Smooth muscle cell (in vitro differentiated cells): ENCODE data around the gene THBS4. TPM values are rescaled to one million over a fixed set of nuclear protein-coding genes. Genes with fewer than 3 reads are reported as not detected.
A peak's percentile ranks its signal among the peaks of the same experiment; 100 is the strongest.

Experiments used
- DNase-seq: peaks from one replicate; lab custom pipeline; 2025; ENCODE audit not compliant: unreplicated experiment; lab: John Stamatoyannopoulos, UW
- H2AFZ ChIP-seq: fragments of 200-600 bp; sonication (generic); 2 replicates; pipeline ENCODE4 v1.6.0; 2016; ENCODE audit warnings: antibody characterized with exemption, low read depth, mild to moderate bottlenecking
- H3F3A ChIP-seq: fragments of 200-600 bp; sonication (generic); 2 replicates; pipeline ENCODE4 v1.6.0; 2017; ENCODE audit warnings: antibody characterized with exemption, low read depth
- H3K27ac ChIP-seq: fragments of 200-600 bp; sonication (generic); 2 replicates; pipeline ENCODE4 v1.5.1; 2016; ENCODE audit warnings: low read depth, mild to moderate bottlenecking
- H3K27me3 ChIP-seq: fragments of 200-600 bp; sonication (generic); 2 replicates; pipeline ENCODE4 v1.6.1; 2016; ENCODE audit warnings: low read depth, mild to moderate bottlenecking
- H3K36me3 ChIP-seq: fragments of 200-600 bp; sonication (generic); 2 replicates; pipeline ENCODE4 v1.5.1; 2016; ENCODE audit warnings: low read depth
- H3K4me1 ChIP-seq: fragments of 200-600 bp; sonication (generic); 2 replicates; pipeline ENCODE4 v1.5.1; 2016; ENCODE audit warnings: low read depth
- H3K4me2 ChIP-seq: fragments of 200-600 bp; sonication (generic); 2 replicates; pipeline ENCODE4 v1.6.0; 2016; ENCODE audit warnings: mild to moderate bottlenecking
- H3K4me3 ChIP-seq: fragments of 200-600 bp; sonication (generic); 2 replicates; pipeline ENCODE4 v1.5.1; 2016; ENCODE audit warnings: mild to moderate bottlenecking
- H3K79me2 ChIP-seq: fragments of 200-600 bp; sonication (generic); 2 replicates; pipeline ENCODE4 v1.6.0; 2016; ENCODE audit warnings: low read depth, mild to moderate bottlenecking
- H3K9ac ChIP-seq: fragments of 200-600 bp; sonication (generic); 2 replicates; pipeline ENCODE4 v1.6.0; 2016; ENCODE audit warnings: low read depth
- H3K9me3 ChIP-seq: fragments of 200-600 bp; sonication (generic); replicated peaks from 2 replicates; pipeline ENCODE4 v1.5.1; 2016; ENCODE audit warnings: low read depth
- H4K20me1 ChIP-seq: fragments of 200-600 bp; sonication (generic); 2 replicates; pipeline ENCODE4 v1.6.0; 2016; ENCODE audit warnings: low read depth
- WGBS: methylation state at CpG from one replicate; pipeline ENCODE4 v1.1.7; 2016; ENCODE audit warnings: low lambda C conversion rate; 5-methylcytosine and 5-hydroxymethylcytosine counted together
- polyA plus RNA-seq: library from polyadenylated mRNA; unstranded; fragments of >200 nt; fragmentation: Nextera tagmentation; extraction: Ambion mirVana; gene quantifications from 2 replicates; pipeline ENCODE4 v1.2.1, GENCODE V29; 2016
- total RNA-seq: library from RNA; depleted of rRNA; stranded (reverse); fragments of >200 nt; gene quantifications from 2 replicates; pipeline ENCODE4 v1.2.3, GENCODE V29; 2014
- TF ChIP-seq, protein P1 (sequence below): fragments of 200-600 bp; sonication (generic); IDR thresholded peaks from 2 replicates; pipeline ENCODE4 v1.5.1; 2017; ENCODE audit warnings: borderline replicate concordance, mild to moderate bottlenecking, antibody characterized with exemption; ENCODE audit not compliant: insufficient read depth, poor library complexity, severe bottlenecking

Gene THBS4
- total RNA-seq (2.9 TPM in 1 of 2 replicates, not detected in the other), polyA plus RNA-seq (0.61 and 0.74 TPM in 2 replicates)

- DNase-seq = no peak
- 6% methylated on average over 47 of the region's 76 CpGs for WGBS
- Histone ChIP-seq H3K9me3 (no peaks in the 10 kb centered on the region), H3K27ac (no peak within 1 kb of the TSS), H4K20me1 (no peaks in the 10 kb centered on the region), H3K4me1 (peaks cover 5% of the 10 kb centered on the region), H3K9ac (no peak within 1 kb of the TSS), H3K79me2 (no peaks in the 10 kb centered on the region), H2AFZ (no peak within 1 kb of the TSS), H3K4me2 (peak within 1 kb of the TSS; percentile 82), H3K4me3 (peak within 1 kb of the TSS; percentile 37), H3K36me3 (no peaks in the 10 kb centered on the region), H3K27me3 (peaks cover 88% of the 10 kb centered on the region), H3F3A (no peaks in the 10 kb centered on the region)
- TF ChIP-seq, protein P1, sequence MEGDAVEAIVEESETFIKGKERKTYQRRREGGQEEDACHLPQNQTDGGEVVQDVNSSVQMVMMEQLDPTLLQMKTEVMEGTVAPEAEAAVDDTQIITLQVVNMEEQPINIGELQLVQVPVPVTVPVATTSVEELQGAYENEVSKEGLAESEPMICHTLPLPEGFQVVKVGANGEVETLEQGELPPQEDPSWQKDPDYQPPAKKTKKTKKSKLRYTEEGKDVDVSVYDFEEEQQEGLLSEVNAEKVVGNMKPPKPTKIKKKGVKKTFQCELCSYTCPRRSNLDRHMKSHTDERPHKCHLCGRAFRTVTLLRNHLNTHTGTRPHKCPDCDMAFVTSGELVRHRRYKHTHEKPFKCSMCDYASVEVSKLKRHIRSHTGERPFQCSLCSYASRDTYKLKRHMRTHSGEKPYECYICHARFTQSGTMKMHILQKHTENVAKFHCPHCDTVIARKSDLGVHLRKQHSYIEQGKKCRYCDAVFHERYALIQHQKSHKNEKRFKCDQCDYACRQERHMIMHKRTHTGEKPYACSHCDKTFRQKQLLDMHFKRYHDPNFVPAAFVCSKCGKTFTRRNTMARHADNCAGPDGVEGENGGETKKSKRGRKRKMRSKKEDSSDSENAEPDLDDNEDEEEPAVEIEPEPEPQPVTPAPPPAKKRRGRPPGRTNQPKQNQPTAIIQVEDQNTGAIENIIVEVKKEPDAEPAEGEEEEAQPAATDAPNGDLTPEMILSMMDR = no peak
Observed at GRCh38 chr5:80034962-80035821, at the start of gene THBS4. Gene THBS4, plus strand, starts transcription at chr5:80035348. Its CDS starts 190 bp downstream, at chr5:80035538.

GRCh38 chr5:79986260-79986659 lies 48.9 kb upstream of the THBS4 start:
- no peak overlapping the region for H3K27ac ChIP-seq
- no peak overlapping the region for H3K9ac ChIP-seq
- no peak overlapping the region for H3K4me2 ChIP-seq
- TF ChIP-seq, protein P1 = no peak
- no peaks in the 10 kb centered on the region for H4K20me1 ChIP-seq
- H3K36me3 ChIP-seq = peaks cover 35% of the 10 kb centered on the region
- no peak for DNase-seq
- no peaks in the 10 kb centered on the region for H3K27me3 ChIP-seq
- no peaks in the 10 kb centered on the region for H3F3A ChIP-seq
- no peaks in the 10 kb centered on the region for H3K79me2 ChIP-seq
- H2AFZ ChIP-seq = no peak overlapping the region
- no peaks in the 10 kb centered on the region for H3K9me3 ChIP-seq
- H3K4me1 ChIP-seq = peaks cover 13% of the 10 kb centered on the region
- H3K4me3 ChIP-seq = no peak overlapping the region

DNA sequence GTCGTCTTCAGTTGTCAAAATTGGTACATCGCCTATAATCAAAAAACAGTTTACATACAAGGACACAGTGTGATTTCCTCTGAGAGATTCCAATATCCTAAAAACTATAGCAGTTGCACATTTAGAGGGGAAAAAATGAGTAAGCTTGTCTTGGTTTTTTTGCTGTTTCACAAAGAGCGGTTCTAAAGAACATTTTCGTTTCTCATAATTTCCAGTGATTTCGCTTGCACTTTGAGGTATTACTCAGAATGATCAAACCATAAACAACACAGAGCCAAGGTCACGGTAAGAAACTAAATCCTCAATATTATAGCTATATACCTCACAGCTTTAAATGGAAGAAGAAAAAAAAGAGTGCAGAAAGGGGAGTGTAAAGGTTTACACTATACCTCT lies 44.9 kb upstream of the THBS4 start:
- H2AFZ ChIP-seq = peak overlapping the region; percentile 100
- H3K9ac ChIP-seq = peak overlapping the region; percentile 83
- DNase-seq = no peak
- 63% methylated on average over 6 of the region's 6 CpGs for WGBS
- H3K9me3 ChIP-seq = no peaks in the 10 kb centered on the region
- H3F3A ChIP-seq = no peaks in the 10 kb centered on the region
- H4K20me1 ChIP-seq = no peaks in the 10 kb centered on the region
- TF ChIP-seq, protein P1 = no peak
- peaks cover 20% of the 10 kb centered on the region for H3K4me1 ChIP-seq
- H3K27me3 ChIP-seq = peaks cover 24% of the 10 kb centered on the region
- H3K79me2 ChIP-seq = no peaks in the 10 kb centered on the region
- H3K36me3 ChIP-seq = peaks cover 25% of the 10 kb centered on the region
- no peak overlapping the region for H3K27ac ChIP-seq
- peak overlapping the region; percentile 93 for H3K4me2 ChIP-seq
- peak overlapping the region; percentile 90 for H3K4me3 ChIP-seq
